ENCODE measurements around the gene FAM76B.
"Not testable (repeated sequence)": the region's sequence is repeated elsewhere in the genome, so short reads cannot be mapped to it uniquely, and the experiment has no call there.

FAM76B gene

DNA sequence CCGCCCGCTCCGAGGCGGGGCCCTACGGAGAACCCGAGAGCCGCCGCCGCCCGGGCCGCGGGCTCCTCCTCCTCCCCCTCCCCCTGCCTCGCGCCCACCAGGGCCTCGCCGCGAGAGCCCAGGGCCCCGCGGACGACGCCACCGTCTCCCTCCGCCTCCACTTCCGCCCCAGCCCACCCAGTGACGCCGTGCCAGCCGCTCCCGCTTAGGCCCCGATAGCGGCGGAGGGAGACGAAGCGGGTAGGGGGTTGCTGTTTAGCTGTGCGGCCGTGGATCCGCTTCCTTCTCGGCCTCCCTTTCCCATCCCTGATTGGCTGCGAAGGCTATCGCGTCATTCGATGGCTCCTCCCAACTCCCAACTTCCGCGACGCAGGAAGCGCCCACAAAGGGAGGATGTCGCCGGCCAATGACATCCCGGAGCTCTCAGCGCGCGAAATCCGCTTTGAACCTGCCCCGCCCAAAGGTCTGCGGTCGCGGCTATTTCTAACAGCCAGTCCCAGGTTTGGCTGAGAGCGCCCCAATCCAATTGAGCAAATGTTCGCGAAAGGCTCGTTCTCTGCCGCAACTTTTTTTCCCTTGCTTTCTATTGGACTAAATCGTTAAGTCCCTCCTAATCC, at the start of gene FAM76B:
FAM76B (minus strand) TSS at position 277 of the 617 bp plus-strand sequence. CDS start 304 bp downstream, outside the sequence.
- peak; percentile 99 for DNase-seq

DNA sequence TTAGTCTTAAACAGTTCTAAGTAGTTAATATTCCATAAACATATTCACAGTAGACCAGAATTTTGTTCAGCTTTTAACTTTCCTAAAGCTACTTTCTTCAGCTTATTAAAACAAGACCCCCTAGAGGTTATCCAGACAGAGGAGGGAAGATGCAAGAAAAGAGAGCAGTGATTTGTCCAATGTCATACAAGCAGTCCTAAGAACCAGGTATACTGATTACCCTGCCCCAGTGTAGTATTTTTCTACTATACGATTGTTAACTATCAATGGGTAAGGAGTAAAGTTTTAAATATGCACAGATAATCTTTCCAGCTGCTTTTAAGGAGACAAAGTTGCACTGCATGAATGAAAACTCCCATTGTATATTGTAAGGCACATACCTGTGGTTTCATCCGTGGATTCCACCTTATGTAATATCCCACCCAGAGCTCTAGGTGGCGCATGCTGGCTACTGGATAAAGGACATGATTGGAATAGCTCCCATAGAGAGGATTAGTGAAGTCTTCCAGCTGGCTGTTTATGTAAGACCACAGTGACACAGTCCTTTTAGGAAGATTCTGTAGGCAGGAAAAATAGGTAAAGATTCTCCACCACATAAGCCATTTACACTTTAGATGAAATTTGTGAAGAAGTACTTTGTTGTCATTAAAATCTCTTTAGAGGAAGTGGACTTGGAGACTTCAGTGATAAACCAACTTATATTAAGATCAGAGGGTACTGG, 46.3 kb upstream of the FAM76B start:
- DNase-seq = peak; percentile 78

DNA sequence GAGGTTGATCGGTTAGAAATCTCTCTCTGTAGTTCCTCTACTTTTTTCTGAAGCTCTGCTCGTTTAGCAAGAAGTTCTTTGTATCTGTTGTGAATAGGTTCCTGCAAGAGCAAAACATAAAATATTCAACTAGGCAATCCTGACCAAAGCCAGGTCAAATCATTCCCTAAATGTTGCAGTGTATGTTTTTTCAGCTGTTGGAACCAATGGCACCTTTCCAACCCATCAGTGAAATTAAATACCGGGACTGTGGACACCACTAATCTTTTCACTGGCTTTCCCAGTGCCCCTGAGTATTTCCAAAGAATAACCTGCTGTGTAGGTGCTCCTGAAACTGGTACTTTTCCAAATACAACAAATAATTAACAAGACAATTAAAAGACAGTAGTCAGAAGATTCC, 45.8 kb upstream of the FAM76B start:
- DNase-seq = no peak

DNA sequence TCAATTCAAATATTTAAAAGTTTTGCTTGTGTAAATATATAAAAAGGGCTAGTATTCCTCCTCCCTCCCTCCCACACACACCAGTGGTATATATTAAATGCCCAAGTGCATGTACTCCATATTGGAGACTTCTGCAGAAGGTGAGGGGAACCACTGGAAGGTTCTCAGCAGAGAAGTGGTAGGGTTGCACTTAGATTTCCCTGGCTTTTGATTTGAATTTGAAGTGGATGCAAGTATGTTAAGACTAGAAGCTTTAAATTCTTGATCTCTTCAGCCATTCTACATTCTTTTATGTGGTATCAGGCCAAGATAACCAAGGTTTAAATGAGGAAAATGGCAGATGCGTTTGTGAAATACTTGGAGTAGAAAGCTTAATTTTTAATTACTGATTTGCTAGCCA, 43.8 kb upstream of the FAM76B start:
- no peak for DNase-seq

DNA sequence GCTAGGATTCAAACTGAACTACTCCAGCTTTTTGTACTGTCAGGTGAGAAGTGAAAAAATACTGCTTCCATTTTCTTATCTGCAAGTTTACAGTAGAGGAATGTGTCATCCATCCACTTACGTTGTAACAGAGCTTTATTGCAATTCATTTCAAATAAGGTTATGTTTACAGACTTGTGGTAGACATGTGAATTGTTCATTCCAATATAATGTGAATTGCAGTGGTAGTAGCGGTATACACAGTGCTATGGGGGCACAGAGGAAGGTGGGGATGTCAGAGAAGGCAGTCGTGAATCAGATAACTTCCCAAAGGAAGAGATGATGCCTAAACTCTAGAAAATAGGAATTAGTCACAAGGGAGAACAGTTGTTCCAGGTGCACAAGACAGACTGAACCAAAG, 43.2 kb upstream of the FAM76B start:
- no peak for DNase-seq

DNA sequence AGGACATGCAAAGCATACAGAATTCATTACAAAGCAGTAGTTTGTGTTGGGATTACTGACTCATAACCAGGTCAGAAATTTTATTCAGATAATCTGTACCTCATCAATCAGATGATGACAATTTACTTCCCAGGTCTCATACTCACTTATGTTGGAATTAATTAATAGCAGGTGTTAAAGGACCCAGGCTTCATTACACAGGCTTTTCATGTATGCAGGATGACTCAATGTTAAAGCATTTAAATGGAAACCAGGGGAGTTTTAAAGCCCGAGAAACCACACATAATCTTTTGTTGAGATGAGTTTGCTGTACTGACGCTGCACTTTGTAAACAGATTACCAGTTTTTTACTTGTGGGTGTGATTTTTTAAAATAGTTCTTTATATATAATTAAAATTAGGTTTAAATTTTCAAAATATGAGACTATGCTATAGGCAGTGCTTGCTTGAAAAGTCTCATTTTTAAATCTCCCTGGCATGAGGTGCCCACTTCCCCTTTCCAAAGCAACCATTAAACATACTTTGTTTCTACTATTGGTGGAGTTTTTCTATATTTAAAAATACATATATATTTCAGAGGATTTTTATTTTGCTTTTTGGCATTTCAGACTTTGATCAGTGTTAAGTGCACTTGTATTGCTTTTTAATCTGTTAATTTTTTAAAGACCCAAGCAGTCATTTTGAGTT, 41.8 kb upstream of the FAM76B start:
- DNase-seq = no peak

DNA sequence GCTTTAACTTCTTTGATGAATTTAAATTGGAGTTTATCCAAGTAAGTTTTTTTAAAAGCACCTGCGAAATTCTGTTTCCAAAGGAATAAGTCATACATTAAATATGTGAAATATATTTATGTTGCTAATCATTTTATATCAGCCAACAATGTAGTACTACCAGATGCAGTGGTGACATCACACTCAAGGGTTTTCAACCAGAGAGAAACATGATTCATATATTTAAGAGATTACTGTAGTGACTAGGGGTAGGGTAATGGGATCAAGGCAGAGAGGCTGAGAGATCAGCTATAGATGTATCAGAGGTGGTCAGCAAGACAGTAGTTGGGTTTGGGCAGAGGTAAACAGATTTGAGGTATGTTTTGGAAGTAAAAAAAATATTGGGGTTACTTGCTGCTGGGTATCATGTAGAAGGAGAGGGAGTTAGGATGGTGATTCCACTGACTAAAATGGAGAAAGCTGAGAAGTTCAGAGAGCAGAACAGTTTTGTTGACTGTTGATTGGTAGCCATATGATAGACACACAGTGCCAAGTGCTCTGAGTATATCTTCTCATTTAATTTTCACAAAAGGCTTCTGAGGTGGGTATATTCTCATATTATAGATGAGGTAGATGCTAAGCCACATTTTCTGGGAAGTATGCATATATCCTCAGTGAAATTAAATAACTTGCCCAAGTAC, 40.1 kb upstream of the FAM76B start:
- no peak for DNase-seq

DNA sequence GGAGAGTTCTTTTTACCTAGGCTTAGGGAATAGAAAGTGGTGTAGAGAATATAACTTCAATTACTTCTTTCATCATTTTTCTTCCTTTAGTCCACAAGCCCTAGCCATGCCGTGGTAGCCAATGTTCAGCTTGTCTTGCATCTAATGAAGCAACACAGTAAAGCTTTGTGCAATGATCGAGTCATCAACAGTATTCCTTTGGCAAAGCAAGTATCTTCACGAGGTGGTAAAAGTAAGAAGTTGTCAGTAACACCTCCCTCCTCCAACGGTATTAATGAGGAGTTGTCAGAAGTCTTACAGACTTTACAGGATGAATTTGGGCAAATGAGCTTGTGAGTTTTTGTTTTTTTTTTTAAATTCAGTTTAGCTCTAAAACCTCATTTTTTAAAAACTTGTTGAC, 38.1 kb upstream of the FAM76B start:
- no peak for DNase-seq

DNA sequence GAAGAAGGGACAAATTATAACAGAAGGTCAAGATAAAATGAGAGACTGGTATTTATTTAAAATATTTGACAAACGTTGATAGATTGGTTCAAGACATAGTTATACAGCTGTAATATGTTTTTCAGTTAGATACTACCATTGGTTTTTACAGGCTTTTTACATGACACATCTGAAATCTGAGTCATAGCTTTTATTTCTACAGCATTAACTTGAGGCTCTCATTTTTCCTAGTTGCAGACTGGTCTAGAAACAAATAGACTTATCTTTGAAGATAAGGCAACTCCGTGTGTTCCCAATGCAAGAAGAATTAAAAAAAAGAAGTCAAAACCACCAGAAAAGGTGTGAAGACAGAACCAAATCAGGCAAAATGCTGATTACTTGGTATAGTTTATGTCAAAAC, 32.1 kb upstream of the FAM76B start:
- DNase-seq = no peak

DNA sequence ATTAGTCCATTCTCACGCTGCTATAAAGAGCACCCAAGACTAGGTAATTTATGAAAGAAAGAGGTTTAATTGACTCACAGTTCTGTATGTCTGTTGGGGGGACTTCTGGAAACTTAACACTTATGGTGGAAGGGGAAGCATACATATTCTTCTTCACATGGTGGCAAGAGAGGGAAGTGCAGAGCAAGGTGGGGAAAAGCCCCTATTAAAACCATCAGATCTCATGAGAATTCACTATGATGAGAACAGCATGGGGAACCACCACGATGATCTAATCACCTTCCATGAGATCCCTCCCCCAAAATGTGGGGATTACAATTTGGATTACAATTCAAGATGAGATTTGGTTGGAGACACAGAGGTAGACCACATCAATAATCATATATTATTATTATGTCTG, 26.5 kb upstream of the FAM76B start:
- no peak for DNase-seq

DNA sequence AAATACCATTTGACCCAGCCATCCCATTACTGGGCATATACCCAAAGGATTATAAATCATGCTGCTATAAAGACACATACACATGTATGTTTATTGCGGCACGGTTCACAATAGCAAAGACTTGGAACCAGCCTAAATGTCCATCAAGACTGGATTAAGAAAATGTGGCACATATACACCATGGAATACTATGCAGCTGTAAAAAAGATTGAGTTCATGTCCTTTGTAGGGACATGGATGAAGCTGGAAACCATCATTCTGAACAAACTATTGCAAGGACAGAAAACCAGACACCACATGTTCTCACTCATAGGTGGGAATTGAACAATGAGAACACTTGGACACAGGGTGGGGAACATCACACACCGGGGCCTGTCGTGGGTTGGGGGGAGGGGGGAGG, 21.5 kb upstream of the FAM76B start:
- DNase-seq = not testable (repeated sequence)

DNA sequence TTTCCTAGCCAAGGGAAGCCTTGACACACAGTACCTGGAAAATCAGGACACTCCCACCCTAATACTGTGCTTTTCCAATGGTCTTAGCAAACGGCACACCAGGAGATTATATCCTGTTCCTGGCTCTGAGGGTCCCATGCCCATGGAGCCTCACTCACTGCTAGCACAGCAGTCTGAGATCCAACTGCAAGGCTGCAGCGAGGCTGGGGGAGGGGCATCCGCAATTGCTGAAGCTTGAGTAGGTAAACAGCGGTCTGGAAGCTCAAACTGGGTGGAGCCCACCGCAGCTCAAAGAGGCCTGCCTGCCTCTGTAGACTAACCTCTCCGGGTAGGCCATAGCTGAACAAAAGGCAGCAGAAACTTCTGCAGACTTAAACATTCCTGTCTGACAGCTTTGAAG, 16.9 kb upstream of the FAM76B start:
- not testable (repeated sequence) for DNase-seq

DNA sequence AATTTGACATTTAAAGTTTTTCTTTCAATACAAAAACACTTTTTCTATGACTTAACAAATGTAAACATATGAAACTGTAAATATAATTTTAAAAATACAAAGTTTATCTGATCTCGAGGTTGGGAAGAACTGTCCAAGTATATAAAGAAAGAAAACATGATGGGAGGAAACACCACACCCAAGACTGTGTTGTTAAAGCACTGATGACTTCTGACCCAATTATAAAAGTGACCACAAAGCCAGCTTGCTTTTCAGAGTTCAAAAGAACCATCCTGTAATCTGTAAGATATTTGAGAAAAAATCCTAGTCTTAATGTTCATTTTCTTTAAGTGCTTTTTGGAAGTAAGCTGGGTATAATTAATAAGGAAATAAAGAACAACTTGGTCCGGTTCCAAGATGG, 16.3 kb upstream of the FAM76B start:
- DNase-seq = no peak

DNA sequence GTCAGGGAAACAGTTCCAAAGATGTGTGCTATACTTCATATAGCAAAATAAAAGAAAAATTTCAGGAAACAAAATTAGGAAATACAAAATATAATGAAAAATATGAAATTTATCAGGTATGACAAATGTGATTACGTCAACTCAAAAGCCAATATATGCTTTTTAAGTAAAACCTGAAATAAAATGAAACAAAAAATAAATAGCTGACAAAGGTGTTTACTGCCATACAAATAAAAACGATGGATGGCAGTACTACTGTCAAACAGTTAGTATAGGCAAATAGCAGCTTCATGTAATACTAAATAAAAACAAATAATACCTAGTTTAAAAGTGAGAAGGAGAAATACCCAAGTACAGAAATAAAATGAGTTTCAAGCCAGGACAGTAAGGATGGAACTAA, 14.4 kb upstream of the FAM76B start:
- DNase-seq = no peak

DNA sequence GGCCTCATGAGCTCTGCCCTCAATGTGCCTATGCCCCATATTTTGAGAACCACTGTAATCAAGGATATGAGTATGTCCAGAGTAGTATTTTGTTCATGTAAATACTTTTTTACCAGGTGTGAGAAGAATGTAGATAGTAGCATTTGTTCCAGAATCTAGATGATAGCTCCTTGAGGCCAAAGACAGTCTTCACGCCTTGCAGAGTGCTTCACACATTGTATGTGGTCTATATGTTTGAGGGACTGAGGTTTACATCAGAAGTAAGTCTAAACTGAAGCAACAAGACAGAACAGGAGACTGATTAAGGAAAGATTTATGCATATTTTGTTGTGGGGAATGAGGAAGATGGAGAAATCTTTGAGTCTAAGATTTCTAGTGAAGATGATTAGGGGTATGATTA, 13.2 kb upstream of the FAM76B start:
- DNase-seq = no peak

DNA sequence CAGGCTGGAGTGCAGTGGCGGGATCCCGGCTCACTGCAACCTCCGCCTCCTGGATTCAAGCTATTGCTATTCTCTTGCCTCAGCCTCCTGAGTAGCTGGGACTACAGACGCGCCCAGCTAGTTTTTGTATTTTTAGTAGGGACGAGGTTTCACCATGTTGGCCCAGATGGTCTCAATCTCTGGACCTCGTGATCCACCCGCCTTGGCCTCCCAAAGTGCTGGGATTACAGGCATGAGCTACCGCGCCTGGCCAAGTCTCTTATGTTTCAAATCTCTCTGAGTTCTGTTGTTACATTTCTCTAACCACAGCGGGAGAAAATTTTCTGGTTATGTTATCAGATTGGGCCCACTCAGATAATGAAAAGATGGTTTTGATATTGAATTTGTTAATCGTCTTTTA, 10.9 kb upstream of the FAM76B start:
- DNase-seq = no peak

DNA sequence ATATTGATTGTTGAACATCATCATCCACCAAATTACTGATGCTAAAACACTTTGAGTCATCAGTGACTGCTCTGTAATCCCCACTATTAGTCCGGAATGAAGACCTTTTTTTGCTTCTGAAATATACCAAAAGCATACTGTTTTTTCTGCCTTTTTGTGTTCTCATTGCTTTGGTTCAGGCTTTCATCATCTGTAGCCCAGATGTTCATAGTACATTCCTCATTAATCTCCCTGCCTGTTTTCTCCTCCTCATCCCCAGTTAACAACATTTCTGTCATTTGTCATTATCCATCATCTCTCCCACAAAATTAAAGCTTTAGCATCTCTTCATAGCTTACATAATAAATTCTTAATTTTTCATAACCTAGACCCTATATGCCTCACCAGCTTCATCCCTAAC, 10.0 kb upstream of the FAM76B start:
- no peak for DNase-seq

DNA sequence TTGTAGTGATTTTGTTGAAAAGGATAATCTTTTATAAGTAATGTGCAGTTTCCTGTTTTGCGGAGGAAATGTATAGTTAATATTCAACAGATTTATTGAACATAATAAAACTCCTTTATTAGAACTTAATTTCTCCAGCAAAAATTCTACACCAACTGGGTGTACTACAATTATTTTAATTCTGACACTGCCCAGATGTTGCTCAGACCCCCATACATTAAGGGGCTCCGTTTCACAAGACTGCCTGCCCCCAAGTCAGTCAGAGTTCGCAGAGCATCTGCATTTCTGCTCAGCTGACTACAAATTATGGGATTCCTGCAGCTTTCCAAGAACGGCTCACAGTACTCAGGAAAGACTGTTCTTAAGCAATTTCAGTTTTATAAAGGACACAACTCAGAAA, 6.9 kb upstream of the FAM76B start:
- no peak for DNase-seq

DNA sequence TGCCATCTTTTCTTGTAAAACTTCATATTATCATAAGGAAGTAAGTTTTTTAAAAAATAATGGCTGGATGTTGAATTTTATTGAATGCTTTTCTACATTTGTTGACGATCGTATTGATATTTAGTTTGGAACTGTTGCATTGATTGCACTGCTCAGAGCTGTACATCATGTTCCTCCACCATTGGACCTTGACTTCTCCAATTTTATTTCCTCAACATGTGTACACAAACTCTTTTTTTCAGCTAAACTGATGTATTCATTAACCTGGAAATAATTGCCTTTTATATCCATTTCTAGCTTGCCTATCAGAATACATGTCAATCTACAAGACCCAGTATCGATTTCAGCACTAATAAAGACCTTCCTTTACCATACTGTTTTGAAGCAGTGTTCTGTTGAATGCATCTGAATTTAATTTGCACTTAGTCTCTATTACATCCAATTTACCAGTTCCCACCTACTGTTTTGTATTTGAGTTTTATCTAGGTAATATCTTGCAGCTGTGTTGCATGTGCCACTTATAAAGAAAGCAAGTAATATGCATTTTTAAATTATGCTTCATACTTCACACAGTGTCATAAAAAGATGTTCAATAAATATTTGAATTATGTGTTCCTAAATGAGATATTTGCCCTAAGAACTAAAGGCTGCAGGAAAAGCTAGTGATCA, 6.2 kb upstream of the FAM76B start:
- no peak for DNase-seq

DNA sequence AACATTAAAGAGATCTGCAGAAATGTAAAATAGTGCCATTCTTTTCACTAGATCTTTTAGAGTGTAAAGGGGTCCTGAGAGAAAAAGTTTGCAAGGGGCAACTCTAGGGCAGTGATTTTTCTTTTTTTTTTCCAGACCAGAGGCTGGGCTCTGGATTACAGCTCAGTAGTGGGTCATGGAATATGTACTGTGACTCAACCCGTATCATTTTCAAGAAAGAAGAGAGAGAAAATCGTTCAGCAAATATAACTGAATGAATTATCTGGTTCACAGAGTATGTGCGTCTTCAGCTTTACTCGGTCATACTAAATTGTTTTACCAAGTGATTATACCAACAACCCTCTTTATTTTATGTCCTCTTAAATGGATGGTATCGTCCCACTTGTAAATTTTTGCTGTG, 4.5 kb upstream of the FAM76B start:
- no peak for DNase-seq

DNA sequence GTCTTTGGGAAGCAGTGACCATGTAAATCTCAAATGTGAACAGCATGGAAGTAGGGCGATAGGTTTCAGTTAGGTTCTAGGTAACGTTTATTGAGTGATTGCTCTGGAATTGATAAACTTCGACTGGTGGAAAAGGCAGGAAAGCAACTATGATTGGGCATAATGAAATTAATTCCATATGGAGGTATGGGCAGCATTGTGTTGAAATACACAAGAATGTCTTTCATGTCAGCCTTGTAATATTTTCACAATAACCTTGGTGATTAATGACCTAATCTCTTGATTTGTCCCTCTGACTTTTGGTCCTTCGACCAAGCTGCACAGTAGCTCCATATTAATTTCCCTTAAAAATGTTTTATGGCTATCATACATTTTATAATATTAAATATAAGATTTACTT, 3.5 kb upstream of the FAM76B start:
- DNase-seq = no peak

DNA sequence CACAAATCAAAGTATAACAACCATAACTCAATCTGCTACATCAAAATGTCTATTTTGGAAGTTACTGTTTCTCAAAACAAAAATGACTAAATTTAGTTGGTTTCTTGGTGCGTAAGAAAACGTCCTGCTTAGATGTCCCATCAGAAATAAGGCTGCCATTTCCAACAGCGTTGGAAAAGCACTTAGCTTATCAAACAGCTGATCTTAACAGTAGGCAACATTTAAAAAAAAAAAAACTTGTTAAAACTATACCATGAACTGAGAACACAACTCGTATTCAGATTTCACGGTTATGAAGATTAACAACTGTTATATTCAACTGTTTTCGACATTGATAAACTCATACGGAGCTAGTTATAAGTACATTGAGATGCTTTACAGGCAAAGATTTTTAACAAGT, 3.1 kb upstream of the FAM76B start:
- no peak for DNase-seq

DNA sequence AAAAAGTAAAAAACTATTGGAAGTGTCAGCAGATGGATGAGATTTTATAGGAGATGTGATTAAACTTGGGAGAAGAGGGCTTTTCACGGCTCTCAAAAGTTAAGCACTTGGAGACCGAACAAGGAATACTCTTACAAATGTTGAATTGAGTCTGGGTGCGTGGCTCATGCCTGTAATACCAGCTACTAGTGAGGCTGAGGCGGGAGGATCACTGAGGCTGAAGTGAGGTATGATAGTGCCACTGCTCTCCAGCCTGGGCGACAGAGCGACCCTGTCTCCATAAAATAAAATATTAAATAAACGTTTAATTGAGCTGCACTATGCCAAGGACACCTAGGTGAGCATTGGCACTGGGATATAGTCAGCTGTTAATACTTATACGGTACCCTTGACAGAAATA, 2.6 kb upstream of the FAM76B start:
- DNase-seq = no peak

All from midbrain (tissue), 1 donor.